IgD-negative memory B cell (primary cell): ENCODE measurements around the gene PRR29. TPM values are rescaled to one million over a fixed set of nuclear protein-coding genes. Genes with fewer than 3 reads are reported as not detected.
A peak's percentile ranks its signal among the peaks of the same experiment; 100 is the strongest.

Source experiments
- H3K27ac Mint-ChIP-seq, 3 donors: one replicate each; pipeline ENCODE4 v1.8.0; 2020 to 2022; ENCODE audit warnings: mild to moderate bottlenecking in 3 of 3, mixed read lengths in 3 of 3, moderate library complexity in 1 of 3
- H3K27me3 Mint-ChIP-seq: one replicate; pipeline ENCODE4 v1.8.0; 2021; ENCODE audit warnings: mixed read lengths
- H3K36me3 Mint-ChIP-seq: one replicate; pipeline ENCODE4 v1.8.0; 2020; ENCODE audit warnings: mild to moderate bottlenecking, mixed read lengths
- H3K4me1 Mint-ChIP-seq, 3 donors: one replicate each; pipeline ENCODE4 v1.8.0; 2020 to 2022; ENCODE audit warnings: mixed read lengths in 3 of 3, mild to moderate bottlenecking in 1 of 3
- H3K4me3 Mint-ChIP-seq, 4 donors: one replicate each; pipeline ENCODE4 v1.8.0; 2020 to 2022; ENCODE audit warnings: mild to moderate bottlenecking in 4 of 4, mixed read lengths in 4 of 4, moderate library complexity in 3 of 4
- H3K9me3 Mint-ChIP-seq, 3 donors: one replicate each; pipeline ENCODE4 v1.8.0; 2020 to 2021; ENCODE audit warnings: mixed read lengths in 3 of 3, mild to moderate bottlenecking in 1 of 3
- polyA plus RNA-seq: library from polyadenylated mRNA; unstranded; fragments of 300-500 nt; fragmentation: Illumina TruSeq; gene quantifications from one replicate; pipeline ENCODE4 v1.2.3, GENCODE V29; 2021

Gene PRR29
- polyA plus RNA-seq, 1 donor from 2014 or later, result 3.2 TPM

DNA sequence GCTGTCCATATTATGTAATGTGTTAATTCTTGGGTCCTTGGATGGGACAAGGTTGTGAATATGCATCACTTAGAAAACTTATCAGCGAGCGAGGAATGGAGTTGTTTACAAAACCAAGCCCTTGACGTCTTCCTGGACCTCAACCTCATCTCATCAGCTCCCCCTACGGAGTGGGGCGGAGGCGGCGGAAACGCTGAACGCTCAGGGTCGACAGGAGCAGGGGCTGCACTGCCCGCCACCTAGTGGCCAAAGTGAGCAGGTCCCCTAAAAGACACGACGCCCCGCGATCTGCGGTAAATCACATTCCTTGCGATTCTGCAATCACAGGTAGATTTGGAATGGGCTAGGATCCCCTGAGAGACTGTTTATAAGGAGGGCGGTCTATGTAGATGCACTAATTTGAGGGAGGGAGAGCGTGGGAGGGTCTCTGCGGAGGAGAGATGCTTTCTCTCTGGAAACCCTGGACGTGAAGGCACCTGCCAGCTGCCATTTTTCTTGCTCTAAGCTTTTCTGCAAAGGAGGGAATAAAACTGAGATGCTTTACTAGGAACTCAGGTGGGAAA, 27.7 kb downstream of the PRR29 start:
- peaks cover 23 to 34% (median 30%) of the 10 kb centered on the region in 3 donors for H3K4me1 Mint-ChIP-seq
- no peaks in the 10 kb centered on the region for H3K27me3 Mint-ChIP-seq
- peak overlapping the region; percentile 10 to 96 (median 82) for H3K4me3 Mint-ChIP-seq
- peak overlapping the region; percentile 84 to 99 (median 90) for H3K27ac Mint-ChIP-seq
- no peaks in the 10 kb centered on the region for H3K9me3 Mint-ChIP-seq
- H3K36me3 Mint-ChIP-seq, result no peaks in the 10 kb centered on the region

DNA sequence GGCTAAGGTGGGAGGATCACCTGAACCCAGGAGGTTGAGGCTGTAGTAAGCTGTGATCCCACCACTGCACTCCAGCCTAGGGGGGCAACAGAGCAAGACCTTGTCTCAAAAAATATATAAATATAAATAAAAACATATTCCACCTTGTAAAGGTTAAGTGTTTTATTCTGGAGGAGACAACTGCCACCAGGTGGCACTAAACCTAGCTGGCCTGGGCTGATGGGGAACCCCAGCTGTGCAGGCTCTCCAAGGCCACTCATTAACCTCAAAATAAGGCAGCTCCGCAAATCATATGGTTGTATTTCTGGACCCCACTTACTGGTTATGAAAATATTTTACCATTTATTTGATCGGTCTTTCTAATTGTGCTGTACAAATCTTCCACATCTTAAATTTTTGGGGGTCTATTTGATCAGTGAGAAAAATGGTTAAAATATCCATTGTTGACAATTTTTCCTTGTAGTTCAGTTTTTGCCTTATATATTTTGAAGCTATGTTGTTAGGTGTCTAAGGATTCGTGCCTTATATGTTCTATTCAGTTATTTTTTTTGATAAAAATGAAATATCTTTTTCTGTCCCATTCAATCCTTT, 30.8 kb downstream of the PRR29 start:
- H3K4me3 Mint-ChIP-seq, result no peak overlapping the region

DNA sequence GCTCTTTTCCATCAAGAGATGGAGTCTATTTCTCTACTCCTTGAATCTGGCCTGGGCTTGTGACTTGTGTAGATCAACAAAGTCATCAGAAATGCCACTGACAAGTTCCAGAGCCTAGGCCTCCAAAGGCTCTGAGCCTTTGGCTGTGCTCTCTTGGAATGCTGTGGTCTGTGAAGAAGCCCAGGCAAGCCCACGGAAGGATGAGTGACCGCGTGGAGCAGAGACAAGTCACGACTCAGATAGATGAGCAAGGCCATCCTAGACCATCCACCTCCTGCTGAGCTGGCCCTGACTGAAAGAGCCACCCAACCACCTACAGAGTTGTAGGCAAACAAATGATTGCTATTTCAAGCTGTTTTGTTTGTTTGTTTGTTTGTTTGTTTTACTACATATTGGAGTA, 33.9 kb downstream of the PRR29 start:
- Mint-ChIP-seq H3K9me3 (no peaks in the 10 kb centered on the region), H3K27ac (no peak overlapping the region), H3K36me3 (peaks cover 2% of the 10 kb centered on the region), H3K27me3 (no peaks in the 10 kb centered on the region), H3K4me3 (no peak overlapping the region), H3K4me1 (peaks cover 0 to 4% (median 2%) of the 10 kb centered on the region in 3 donors)

More for the DNA sequence above, 30.8 kb downstream of the PRR29 start:
- Mint-ChIP-seq H3K9me3 (no peaks in the 10 kb centered on the region), H3K36me3 (no peaks in the 10 kb centered on the region), H3K27me3 (no peaks in the 10 kb centered on the region), H3K27ac (no peak overlapping the region), H3K4me1 (peaks cover 13 to 18% (median 15%) of the 10 kb centered on the region in 3 donors)

DNA sequence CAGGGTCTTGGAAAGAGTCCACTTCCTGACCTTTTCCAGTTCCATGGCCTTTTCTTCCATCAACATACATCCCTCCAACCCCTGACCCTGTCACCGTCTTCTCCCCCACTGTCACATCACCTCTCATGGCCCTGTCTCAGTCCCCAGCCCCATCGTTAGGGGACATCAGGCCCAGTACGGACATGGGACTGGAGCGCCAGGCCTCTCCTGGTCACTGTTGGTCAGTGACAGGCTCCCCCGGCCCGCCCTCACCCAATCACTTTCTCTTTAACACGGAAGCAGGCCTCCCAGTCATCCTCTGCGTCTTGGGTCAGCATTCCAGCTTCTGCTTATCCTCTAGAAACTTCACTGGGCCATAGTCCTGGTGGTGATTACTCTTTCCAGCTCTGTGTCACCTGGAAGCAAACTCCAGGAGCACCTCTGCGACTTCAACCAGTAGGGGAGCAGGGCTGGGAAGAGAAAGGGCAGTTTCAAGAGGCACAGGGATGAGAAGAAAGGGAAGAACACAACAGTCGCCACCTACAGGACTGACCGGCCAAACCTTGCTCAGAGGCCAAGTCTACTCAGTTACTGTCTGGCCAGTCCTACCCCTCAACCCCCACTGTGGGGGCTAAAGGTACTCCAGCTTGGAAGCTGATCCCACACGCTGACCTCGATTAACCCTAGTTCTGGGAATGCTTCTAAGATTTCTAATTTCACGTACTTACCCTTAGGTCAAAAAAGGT, 38.2 kb downstream of the PRR29 start:
- Mint-ChIP-seq H3K27me3 (no peaks in the 10 kb centered on the region), H3K4me3 (no peak overlapping the region), H3K36me3 (peaks cover 2% of the 10 kb centered on the region), H3K9me3 (no peaks in the 10 kb centered on the region), H3K27ac (peak overlapping the region in 1 of 3 donors; percentile 35), H3K4me1 (no peaks in the 10 kb centered on the region)

DNA sequence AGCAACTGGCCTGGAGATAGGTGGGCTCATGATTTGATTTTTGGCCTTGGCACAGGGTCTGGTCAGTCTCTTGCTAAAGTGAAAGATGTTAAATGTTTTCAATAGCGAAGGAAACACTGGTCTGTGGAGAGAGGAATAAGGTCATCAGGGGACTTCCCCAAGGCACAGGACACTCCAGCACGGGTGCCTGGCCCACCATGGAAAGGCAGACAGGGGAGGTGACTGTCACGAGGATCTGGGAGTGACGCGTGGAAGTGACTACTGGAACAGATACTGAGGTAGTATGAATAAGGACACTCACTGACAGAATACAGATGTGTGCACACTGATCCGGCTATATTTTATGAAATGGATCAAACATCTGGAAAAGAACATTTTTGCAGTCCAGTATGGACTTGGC, 39.0 kb downstream of the PRR29 start:
- no peaks in the 10 kb centered on the region for H3K9me3 Mint-ChIP-seq
- no peaks in the 10 kb centered on the region for H3K4me1 Mint-ChIP-seq
- no peaks in the 10 kb centered on the region for H3K27me3 Mint-ChIP-seq
- H3K36me3 Mint-ChIP-seq, result peaks cover 2% of the 10 kb centered on the region
- H3K4me3 Mint-ChIP-seq, result peak overlapping the region in 1 of 4 donors; percentile 17
- no peak overlapping the region for H3K27ac Mint-ChIP-seq

DNA sequence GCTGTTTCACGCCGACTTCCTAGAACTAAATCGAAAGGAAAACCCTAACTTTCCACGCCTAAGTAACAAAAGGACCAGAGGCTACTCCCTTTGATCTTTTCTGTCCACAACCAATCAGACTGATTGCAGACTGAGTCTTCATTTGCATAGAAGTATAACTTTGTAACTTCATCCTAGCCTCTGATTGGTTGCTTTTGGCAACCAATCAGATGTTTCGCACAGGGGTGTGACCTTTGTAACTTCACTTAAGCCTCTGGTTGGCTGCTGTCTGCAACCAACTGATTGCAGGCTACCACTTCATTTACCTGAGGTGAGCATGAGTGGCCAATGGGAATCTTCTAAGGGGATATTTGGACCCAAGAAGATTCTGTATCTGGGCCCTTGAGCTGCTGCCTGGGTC, 39.7 kb downstream of the PRR29 start:
- Mint-ChIP-seq H3K36me3 (peaks cover 2% of the 10 kb centered on the region), H3K4me1 (no peaks in the 10 kb centered on the region), H3K9me3 (no peaks in the 10 kb centered on the region), H3K27me3 (no peaks in the 10 kb centered on the region), H3K4me3 (no peak overlapping the region), H3K27ac (no peak overlapping the region)

DNA sequence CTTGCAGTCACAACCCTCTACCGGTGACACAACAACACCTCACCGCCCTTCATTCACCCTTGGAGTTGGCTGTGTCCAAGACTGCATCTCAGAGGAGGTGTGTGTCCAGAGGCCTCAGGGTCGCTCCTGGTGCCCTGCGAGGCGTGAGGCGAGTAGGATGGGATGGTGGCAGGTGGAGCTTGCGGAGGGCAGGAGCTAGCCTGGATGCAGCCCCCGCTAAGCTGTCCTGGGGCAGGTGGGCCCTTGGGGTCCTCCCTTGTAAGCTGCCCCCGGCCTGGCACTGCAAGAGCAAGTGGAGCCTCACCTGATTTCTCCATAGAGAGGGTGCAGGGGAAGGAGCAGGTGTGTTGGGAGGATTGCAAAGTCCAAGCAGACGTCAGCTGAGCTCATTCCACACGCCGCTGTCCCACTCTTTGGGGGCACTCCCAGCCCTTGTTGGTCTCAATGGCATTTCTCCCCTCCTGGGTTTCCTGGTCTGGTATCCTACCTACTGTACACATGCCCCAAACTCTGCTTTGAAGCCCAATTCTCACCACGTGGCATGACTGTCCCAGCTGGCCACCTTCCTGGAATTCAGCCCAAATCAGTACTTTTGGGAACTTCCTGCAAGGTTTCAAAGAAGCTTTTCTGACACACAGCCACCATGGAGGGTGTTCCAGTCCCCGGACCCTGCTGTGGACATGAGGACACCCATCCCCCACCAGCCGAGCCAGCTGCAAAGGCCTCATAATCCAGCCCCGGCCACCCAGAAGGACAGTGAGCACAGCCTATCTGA, 40.4 kb downstream of the PRR29 start:
- no peaks in the 10 kb centered on the region for H3K27me3 Mint-ChIP-seq
- no peaks in the 10 kb centered on the region for H3K9me3 Mint-ChIP-seq
- no peak overlapping the region for H3K4me3 Mint-ChIP-seq
- H3K27ac Mint-ChIP-seq, result no peak overlapping the region
- H3K36me3 Mint-ChIP-seq, result peaks cover 3% of the 10 kb centered on the region
- no peaks in the 10 kb centered on the region for H3K4me1 Mint-ChIP-seq

DNA sequence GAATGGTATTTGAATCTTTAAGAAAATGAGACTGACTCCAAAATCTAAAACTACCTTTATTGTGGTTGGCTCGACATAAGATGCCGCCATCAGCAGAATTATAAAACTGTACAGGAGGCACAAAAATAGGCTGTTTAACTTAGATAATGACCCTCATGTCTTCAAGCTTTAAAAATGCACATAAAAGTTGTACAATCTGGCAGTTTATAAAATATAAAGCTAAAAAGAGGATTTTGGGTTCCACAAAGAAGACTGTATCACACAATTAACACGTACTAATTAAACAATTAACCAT, 40.9 kb downstream of the PRR29 start:
- no peaks in the 10 kb centered on the region for H3K9me3 Mint-ChIP-seq
- no peak overlapping the region for H3K27ac Mint-ChIP-seq
- peaks cover 6% of the 10 kb centered on the region for H3K36me3 Mint-ChIP-seq
- H3K4me3 Mint-ChIP-seq, result no peak overlapping the region
- H3K27me3 Mint-ChIP-seq, result no peaks in the 10 kb centered on the region
- H3K4me1 Mint-ChIP-seq, result no peaks in the 10 kb centered on the region

DNA sequence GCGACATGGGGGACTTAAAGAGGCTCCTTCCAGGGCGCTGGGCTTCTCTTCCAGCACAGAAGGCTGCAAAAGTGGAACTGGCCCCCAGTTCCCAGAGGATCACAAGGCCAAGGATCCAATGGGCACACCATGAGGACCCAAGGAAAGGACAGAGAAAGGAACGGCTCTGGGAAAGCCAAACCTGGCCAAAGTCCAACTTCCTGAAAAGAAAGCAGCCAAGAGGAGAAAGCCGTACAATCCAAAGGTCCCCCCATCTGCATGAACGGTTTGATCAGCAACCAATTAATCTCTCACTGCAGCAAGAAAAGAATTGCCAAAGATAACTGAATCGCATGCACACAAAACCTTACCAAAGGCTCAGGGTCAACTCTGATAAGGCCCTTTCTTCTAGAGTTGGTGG, 42.1 kb downstream of the PRR29 start:
- Mint-ChIP-seq H3K27ac (peak overlapping the region in 1 of 3 donors; percentile 83), H3K4me1 (no peaks in the 10 kb centered on the region), H3K4me3 (no peak overlapping the region), H3K27me3 (no peaks in the 10 kb centered on the region), H3K9me3 (no peaks in the 10 kb centered on the region), H3K36me3 (peaks cover 4% of the 10 kb centered on the region)

DNA sequence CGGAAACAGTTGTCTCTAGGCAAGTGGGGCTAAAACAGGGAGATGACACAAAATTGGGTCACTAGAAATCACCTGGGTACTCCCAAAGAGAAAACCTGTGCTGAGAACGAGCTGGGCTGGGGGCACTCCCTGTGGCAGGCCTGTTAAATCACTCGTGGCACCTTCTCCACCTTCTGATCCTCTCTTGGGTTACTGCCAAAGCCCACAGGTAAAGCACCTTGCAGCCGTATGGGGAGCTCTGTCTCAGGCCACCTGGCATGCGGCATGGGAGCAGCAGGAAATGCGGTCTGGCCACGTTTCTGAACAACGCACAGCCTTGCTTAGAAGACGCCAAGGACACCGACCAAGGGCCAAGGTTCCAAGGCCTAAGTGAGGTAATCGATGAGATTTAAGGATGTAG, 43.8 kb downstream of the PRR29 start:
- no peaks in the 10 kb centered on the region for H3K9me3 Mint-ChIP-seq
- peak overlapping the region in 1 of 4 donors; percentile 29 for H3K4me3 Mint-ChIP-seq
- no peak overlapping the region for H3K27ac Mint-ChIP-seq
- no peaks in the 10 kb centered on the region for H3K4me1 Mint-ChIP-seq
- H3K36me3 Mint-ChIP-seq, result peaks cover 8% of the 10 kb centered on the region
- H3K27me3 Mint-ChIP-seq, result no peaks in the 10 kb centered on the region

DNA sequence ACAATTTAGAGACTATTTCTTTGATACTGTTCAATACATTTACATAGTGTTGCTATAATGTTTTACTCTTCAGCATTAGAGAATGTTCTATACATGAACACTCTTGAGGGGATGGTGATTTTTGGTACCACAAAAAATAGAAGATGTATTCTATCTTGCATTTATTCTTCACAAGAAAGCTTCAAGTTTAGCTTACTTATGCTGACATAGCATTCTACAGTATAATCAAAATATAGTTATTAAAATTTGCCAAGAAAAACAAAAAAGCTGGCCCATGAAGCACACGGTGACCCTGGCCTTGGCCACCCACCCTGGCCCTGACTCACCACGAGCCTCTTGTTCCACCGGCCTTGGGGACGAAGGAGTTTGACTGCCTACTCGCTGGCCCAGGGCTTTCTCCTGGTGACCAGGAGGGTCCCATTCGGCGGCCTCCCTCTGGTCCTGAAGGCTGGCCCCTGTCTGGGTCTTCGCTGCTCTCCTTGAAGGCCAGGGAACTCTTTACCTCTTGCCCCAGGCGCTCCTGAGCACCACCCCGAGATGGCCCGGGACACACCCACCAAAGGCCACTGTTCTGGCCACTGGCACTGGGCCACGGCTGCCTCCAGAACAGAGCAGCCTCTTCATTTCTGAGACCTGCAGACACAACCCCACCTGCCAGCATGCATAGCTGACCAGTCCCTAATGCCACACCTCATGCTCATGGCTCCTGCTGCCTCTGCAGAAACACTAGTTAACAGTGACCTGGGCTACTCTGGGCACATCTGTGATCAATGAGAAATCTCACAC, 44.7 kb downstream of the PRR29 start:
- H3K4me1 Mint-ChIP-seq, result no peaks in the 10 kb centered on the region
- H3K9me3 Mint-ChIP-seq, result no peaks in the 10 kb centered on the region
- H3K4me3 Mint-ChIP-seq, result no peak overlapping the region
- no peaks in the 10 kb centered on the region for H3K27me3 Mint-ChIP-seq
- peaks cover 8% of the 10 kb centered on the region for H3K36me3 Mint-ChIP-seq
- H3K27ac Mint-ChIP-seq, result no peak overlapping the region

DNA sequence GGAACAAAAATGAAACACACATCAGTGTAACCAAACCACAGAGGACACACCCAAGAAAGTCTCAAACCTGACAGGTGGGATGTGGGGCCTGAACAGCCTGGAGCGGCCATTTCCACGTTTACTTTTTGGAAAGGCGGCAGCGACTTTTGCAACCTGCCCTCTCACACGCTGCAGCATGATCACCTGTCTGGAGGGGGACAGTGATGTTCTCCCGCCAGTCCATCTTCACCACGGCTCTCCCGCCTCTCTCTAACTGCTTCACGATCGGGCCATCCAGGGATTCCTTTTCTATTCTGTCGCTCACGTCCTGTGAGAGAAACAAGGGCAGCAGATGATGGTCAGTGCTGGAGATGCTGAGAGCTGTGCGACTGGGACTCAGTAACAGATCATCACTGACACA, 47.0 kb downstream of the PRR29 start:
- Mint-ChIP-seq H3K27me3 (no peaks in the 10 kb centered on the region), H3K4me3 (no peak overlapping the region), H3K36me3 (peaks cover 13% of the 10 kb centered on the region), H3K4me1 (no peaks in the 10 kb centered on the region), H3K27ac (no peak overlapping the region), H3K9me3 (no peaks in the 10 kb centered on the region)

DNA sequence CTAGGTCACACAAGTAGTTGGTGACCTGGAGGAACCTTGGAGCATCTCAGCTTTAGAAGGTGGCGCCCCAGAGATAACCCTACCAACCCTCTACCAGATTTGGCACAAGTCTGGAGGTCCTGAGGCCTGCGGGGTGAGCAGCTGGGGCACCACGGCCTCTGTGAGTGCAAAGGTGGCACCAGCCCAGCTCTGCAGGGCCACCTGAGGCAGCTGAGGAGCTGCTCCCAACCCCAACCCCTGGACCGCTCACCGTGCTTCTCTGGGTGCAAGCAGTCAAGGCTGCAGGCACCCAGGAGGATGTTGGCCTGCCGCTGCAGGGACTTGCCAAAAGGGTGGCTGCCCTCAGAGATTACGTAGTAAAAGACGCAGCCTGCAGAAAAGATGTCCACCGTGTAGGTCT, 50.7 kb downstream of the PRR29 start:
- Mint-ChIP-seq H3K9me3 (peaks cover 0 to 1% (median 0%) of the 10 kb centered on the region in 3 donors), H3K4me3 (no peak overlapping the region), H3K4me1 (peaks cover 0 to 4% (median 0%) of the 10 kb centered on the region in 3 donors), H3K36me3 (peaks cover 12% of the 10 kb centered on the region), H3K27ac (no peak overlapping the region), H3K27me3 (no peaks in the 10 kb centered on the region)

DNA sequence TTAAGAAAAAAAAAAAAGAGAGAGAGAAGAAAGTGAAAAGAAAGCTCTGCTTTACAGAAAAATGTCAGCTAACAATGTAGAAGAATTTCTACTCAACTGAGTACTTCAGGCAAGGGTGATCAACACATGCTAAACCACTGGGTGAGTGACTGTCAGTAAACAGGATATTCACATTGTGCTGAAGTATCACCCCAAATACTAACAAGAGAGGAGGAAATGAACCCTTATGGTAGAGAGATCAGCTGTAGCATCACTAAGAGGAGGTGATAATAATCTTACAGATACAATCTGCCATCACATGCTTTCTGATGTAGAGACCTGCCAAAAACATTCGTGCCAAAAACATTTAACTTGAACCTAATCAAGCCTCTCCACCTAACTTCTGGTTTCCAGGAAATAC, 53.0 kb downstream of the PRR29 start:
- H3K4me1 Mint-ChIP-seq, result peaks cover 0 to 6% (median 0%) of the 10 kb centered on the region in 3 donors
- no peaks in the 10 kb centered on the region for H3K27me3 Mint-ChIP-seq
- H3K9me3 Mint-ChIP-seq, result peaks cover 0 to 1% (median 0%) of the 10 kb centered on the region in 3 donors
- H3K27ac Mint-ChIP-seq, result peak overlapping the region in 1 of 3 donors; percentile 86
- H3K4me3 Mint-ChIP-seq, result no peak overlapping the region
- H3K36me3 Mint-ChIP-seq, result peaks cover 8% of the 10 kb centered on the region

DNA sequence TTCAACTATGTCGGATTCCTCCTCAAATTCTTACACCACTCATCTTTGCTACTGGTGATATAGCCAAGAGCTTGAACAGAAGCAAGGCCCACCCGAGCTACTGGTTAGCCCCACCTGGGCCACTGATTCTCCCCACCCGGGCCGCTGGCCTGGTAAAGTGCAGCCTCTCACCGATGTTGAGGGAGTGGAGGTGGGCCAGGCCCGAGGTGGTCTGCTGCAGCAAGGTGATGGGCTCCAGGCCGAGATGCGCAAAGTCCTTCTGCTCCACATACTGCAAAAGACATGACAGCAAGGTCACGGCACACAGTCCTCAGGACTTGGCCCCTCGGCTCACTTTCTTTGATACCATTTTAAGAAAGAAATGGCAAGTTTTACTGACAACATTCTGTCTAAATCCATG, 55.0 kb downstream of the PRR29 start:
- H3K27ac Mint-ChIP-seq, result no peak overlapping the region
- no peaks in the 10 kb centered on the region for H3K27me3 Mint-ChIP-seq
- peaks cover 7 to 14% (median 8%) of the 10 kb centered on the region in 3 donors for H3K4me1 Mint-ChIP-seq
- H3K36me3 Mint-ChIP-seq, result peaks cover 6% of the 10 kb centered on the region
- H3K9me3 Mint-ChIP-seq, result peaks cover 0 to 1% (median 0%) of the 10 kb centered on the region in 3 donors
- H3K4me3 Mint-ChIP-seq, result no peak overlapping the region
